Right lobe of liver (tissue), 4 donors: ENCODE measurements around the gene MCIDAS.

ENCODE experiments used
- CTCF ChIP-seq, 4 donors: fragments of 200-600 bp in 3 of 4; fragments of 450-650 bp in 1 of 4; IDR thresholded peaks; one replicate each; pipeline versions ENCODE4 v1.5.1 to v1.8.0; 2016 to 2022; ENCODE audit warnings: antibody characterized with exemption in 4 of 4, mild to moderate bottlenecking in 2 of 4
- POLR2A ChIP-seq: fragments of 450-650 bp; IDR thresholded peaks from one replicate; pipeline ENCODE4 v1.6.1; 2017; ENCODE audit warnings: antibody characterized with exemption, mild to moderate bottlenecking
- donor health status: DM: no; HTN: no; CAD: no.
- donor health status: DM: no; HTN: no; CAD: no.
- donor health status: DM: no; HTN: yes; CAD: no.

- TF ChIP-seq POLR2A (no peak), CTCF (IDR thresholded peaks at IDR 0.05) (no peak)
Measured at GRCh38 chr5:55234121-55234700, 7.1 kb upstream of the MCIDAS start.
